NCI-H446 treated with DMSO at 0.1 percent for 48 hours (cell line): ENCODE measurements around the gene MSANTD1.
A peak's percentile ranks its signal among the peaks of the same experiment; 100 is the strongest.
"Not testable (repeated sequence)": the region's sequence is repeated elsewhere in the genome, so short reads cannot be mapped to it uniquely, and the experiment has no call there.

ENCODE experiments used
- DNase-seq: peaks from one replicate; lab custom pipeline; 2025; lab: John Stamatoyannopoulos, UW

MSANTD1 gene

GRCh38 chr4:3291411-3291968 is 42.5 kb downstream of the MSANTD1 start:
- no peak for DNase-seq

- DNase-seq, result no peak
These were observed 43.1 kb downstream of the MSANTD1 start for GRCh38 chr4:3291969-3292570.

GRCh38 chr4:3292571-3293400 is 43.8 kb downstream of the MSANTD1 start, which contains the start of gene RGS12:
Gene RGS12, plus strand, starts transcription at chr4:3293021. Its CDS starts 23,150 bp downstream, at chr4:3316171.
- peak; percentile 64 for DNase-seq

GRCh38 chr4:3293401-3294391 is 44.7 kb downstream of the MSANTD1 start:
- no peak for DNase-seq

- DNase-seq, result no peak
These were observed 45.7 kb downstream of the MSANTD1 start for GRCh38 chr4:3294401-3295241.

GRCh38 chr4:3295837-3296624 is 47.1 kb downstream of the MSANTD1 start:
- no peak for DNase-seq

GRCh38 chr4:3296651-3297050 is 47.7 kb downstream of the MSANTD1 start:
- no peak for DNase-seq

GRCh38 chr4:3297066-3297859 is 48.3 kb downstream of the MSANTD1 start:
- no peak for DNase-seq

GRCh38 chr4:3299122-3299975 is 50.4 kb downstream of the MSANTD1 start:
- no peak for DNase-seq

GRCh38 chr4:3299976-3300671 is 51.2 kb downstream of the MSANTD1 start:
- no peak for DNase-seq

- DNase-seq, result not testable (repeated sequence)
These were observed 51.9 kb downstream of the MSANTD1 start for GRCh38 chr4:3300882-3301281.

- DNase-seq, result no peak
These were observed 52.7 kb downstream of the MSANTD1 start for GRCh38 chr4:3301450-3302172.

- DNase-seq, result no peak
These were observed 53.3 kb downstream of the MSANTD1 start for GRCh38 chr4:3302173-3302785.

GRCh38 chr4:3302786-3303564 is 54.0 kb downstream of the MSANTD1 start:
- no peak for DNase-seq

GRCh38 chr4:3303565-3303824 is 54.5 kb downstream of the MSANTD1 start:
- no peak for DNase-seq
